Testis (tissue), 3 donors: Measurements from ENCODE around the gene KHDRBS2. TPM values are rescaled to one million over a fixed set of nuclear protein-coding genes. Genes with fewer than 3 reads are reported as not detected.

ENCODE experiments used
- DNase-seq: peaks from one replicate; pipeline ENCODE4 v3.0.0-alpha.2; 2019
- H3K27ac ChIP-seq, 2 donors: fragments of 200-600 bp; sonication (generic); one replicate each; pipeline ENCODE4 v1.5.1; 2019
- H3K27me3 ChIP-seq: fragments of 200-600 bp; sonication (generic); one replicate; pipeline ENCODE4 v1.5.1; 2019
- H3K36me3 ChIP-seq: fragments of 200-600 bp; sonication (generic); one replicate; pipeline ENCODE4 v1.5.1; 2017; ENCODE audit warnings: low read depth; ENCODE audit errors: missing control alignments
- H3K4me1 ChIP-seq: fragments of 200-600 bp; sonication (generic); one replicate; pipeline ENCODE4 v1.5.1; 2019
- H3K4me3 ChIP-seq, 2 donors: fragments of 200-600 bp; sonication (generic); one replicate each; pipeline ENCODE4 v1.5.1; 2017 to 2019
- H3K9me3 ChIP-seq: fragments of 200-600 bp; sonication (generic); one replicate; pipeline ENCODE4 v1.5.1; 2017
- POLR2A ChIP-seq: fragments of 450-650 bp; IDR thresholded peaks from one replicate; pipeline ENCODE4 v1.6.1; 2017; ENCODE audit warnings: antibody characterized with exemption, mild to moderate bottlenecking, moderate library complexity
- WGBS, 2 donors: methylation state at CpG; one replicate each; pipeline ENCODE4 v1.1.5; 2018; 5-methylcytosine and 5-hydroxymethylcytosine counted together
- intact Hi-C: fragments of 100-400 bp; cut with DNase I; formaldehyde crosslinking; loops from one replicate; pipeline ENCODE4 v1.15.1; 2023; ENCODE audit warnings: low total_unique reads
- polyA plus RNA-seq: library from polyadenylated mRNA; stranded (reverse); fragments of 350-450 nt; fragmentation: Illumina TruSeq; extraction: RNeasy Lipid Tissue Mini Kit (QIAGEN cat#74804); gene quantifications from one replicate; pipeline ENCODE4 v1.2.3, GENCODE V29; 2014; ENCODE audit warnings: low read depth, low replicate concordance; ENCODE audit not compliant: insufficient read depth
- total RNA-seq, 2 donors: library from RNA; depleted of rRNA; stranded (reverse); fragments of >200 nt; gene quantifications; one replicate each; pipeline ENCODE4 v1.2.3, GENCODE V29; 2016
- TF ChIP-seq, protein P1 (sequence below), 3 experiments: fragments of 450-650 bp in 2 of 3; fragments of 200-600 bp in 1 of 3; sonication (generic) in 1 of 3; IDR thresholded peaks; one replicate each; pipeline ENCODE4 v1.5.1; 2016 to 2019; ENCODE audit warnings: antibody characterized with exemption in 3 of 3, mild to moderate bottlenecking in 2 of 3, moderate library complexity in 1 of 3

Gene KHDRBS2
- total and polyA plus RNA-seq, 3 donors from 2014 or later = 0.26 to 2.0 (median 1.8) TPM

GRCh38 chr6:62284725-62285124 lies 1.3 kb downstream of the KHDRBS2 start:
- H3K36me3 ChIP-seq = no peaks in the 10 kb centered on the region
- no peaks in the 10 kb centered on the region for H3K27me3 ChIP-seq
- no peaks in the 10 kb centered on the region for H3K4me1 ChIP-seq
- no peak overlapping the region for H3K27ac ChIP-seq
- intact Hi-C loops = no loop called here
- no peaks in the 10 kb centered on the region for H3K9me3 ChIP-seq
- TF ChIP-seq POLR2A = no peak
- TF ChIP-seq, protein P1, sequence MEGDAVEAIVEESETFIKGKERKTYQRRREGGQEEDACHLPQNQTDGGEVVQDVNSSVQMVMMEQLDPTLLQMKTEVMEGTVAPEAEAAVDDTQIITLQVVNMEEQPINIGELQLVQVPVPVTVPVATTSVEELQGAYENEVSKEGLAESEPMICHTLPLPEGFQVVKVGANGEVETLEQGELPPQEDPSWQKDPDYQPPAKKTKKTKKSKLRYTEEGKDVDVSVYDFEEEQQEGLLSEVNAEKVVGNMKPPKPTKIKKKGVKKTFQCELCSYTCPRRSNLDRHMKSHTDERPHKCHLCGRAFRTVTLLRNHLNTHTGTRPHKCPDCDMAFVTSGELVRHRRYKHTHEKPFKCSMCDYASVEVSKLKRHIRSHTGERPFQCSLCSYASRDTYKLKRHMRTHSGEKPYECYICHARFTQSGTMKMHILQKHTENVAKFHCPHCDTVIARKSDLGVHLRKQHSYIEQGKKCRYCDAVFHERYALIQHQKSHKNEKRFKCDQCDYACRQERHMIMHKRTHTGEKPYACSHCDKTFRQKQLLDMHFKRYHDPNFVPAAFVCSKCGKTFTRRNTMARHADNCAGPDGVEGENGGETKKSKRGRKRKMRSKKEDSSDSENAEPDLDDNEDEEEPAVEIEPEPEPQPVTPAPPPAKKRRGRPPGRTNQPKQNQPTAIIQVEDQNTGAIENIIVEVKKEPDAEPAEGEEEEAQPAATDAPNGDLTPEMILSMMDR (IDR thresholded peaks at IDR 0.05) = no peak
- WGBS, 2 donors = 29 to 36% methylated on average over 2 of the region's 2 CpGs
- H3K4me3 ChIP-seq = no peak overlapping the region
- no peak for DNase-seq

DNA sequence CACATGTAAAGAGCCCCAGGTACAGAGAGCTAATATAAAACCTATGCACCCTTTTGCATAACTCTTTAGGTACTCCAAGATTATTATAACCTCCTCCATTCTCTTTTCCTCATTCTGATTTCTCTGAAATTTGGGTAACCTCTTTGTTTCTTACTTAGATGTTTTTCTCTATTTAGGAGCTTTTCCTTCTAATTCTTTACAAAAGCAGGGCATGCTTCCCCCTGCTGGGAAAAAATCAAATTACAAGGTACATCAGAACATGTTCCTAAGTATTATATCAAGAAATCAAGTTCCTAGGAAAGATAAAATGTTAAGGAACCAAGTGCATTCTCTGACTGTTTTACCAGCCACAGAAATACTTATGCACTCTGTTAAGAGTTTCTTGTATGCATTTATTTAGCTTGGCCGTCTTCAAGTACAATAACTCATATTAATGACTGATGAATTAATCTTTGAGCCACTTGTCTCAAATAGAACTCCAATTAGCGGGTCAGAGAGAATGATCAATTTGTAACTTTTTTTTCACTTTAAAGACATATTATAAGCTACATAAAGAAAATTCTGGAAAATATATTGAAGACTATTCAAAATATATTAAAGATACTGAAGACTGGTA lies 2.1 kb downstream of the KHDRBS2 start:
- intact Hi-C loops = no loop called here
- no peaks in the 10 kb centered on the region for H3K27me3 ChIP-seq
- H3K4me3 ChIP-seq = no peak overlapping the region

DNA sequence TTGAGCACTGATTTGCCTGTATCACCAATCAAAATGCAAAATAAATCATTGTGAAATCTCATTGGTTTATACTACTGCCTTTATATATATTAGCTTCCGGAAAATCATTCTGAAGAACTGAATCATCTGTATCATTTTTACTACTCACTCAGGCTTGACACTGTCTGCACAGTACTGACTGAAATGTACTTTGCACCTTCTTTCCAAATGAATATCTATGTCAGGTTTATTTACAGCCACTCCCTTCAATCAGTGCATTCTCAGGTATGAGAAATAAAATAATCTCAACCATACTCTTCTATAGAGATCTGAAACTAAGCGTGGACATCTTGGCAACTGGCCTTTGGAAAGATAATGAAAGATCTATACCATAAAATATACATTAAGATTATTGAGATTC lies 2.7 kb downstream of the KHDRBS2 start:
- Histone ChIP-seq H3K4me1 (no peaks in the 10 kb centered on the region), H3K36me3 (no peaks in the 10 kb centered on the region), H3K27me3 (no peaks in the 10 kb centered on the region), H3K9me3 (no peaks in the 10 kb centered on the region), H3K4me3 (no peak overlapping the region), H3K27ac (no peak overlapping the region)
- intact Hi-C loops = no loop called here
- TF ChIP-seq, protein P1 (IDR thresholded peaks at IDR 0.05) = no peak
- no peak for TF ChIP-seq POLR2A
- no peak for DNase-seq
- WGBS, 2 donors = 67 to 69% methylated on average over 2 of the region's 2 CpGs

More for the DNA sequence above, 2.1 kb downstream of the KHDRBS2 start:
- WGBS, 2 donors = 51 to 54% methylated on average over 2 of the region's 2 CpGs
- no peaks in the 10 kb centered on the region for H3K9me3 ChIP-seq
- TF ChIP-seq, protein P1 (IDR thresholded peaks at IDR 0.05) = peak; percentile 13 to 49 (median 15)
- TF ChIP-seq POLR2A = no peak
- H3K27ac ChIP-seq = no peak overlapping the region
- no peaks in the 10 kb centered on the region for H3K4me1 ChIP-seq
- H3K36me3 ChIP-seq = no peaks in the 10 kb centered on the region
- DNase-seq = peak; percentile 19

DNA sequence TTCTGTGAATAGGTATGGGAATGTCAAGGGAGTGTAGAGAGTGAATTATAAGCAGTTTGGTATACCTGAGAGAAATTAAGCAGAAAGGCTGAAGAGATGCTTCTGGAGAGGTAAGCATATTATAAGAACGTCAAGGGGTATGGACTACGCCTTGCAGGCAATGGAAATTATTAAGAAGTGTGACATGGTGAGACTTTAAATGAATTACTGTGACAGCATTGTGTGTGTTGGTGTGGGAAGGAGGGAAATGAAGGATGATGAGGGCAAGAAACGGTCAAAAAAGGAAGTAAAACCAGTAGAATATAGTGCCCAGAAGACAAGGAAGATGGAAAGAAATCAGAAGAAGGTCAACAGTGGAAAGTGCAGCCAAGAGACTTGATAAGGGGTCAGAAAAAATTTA lies 5.9 kb downstream of the KHDRBS2 start:
- H3K4me1 ChIP-seq = no peaks in the 10 kb centered on the region
- WGBS, 2 donors = 80 to 92% methylated on average over 3 of the region's 3 CpGs
- intact Hi-C loops = no loop called here
- H3K27me3 ChIP-seq = no peaks in the 10 kb centered on the region
- H3K4me3 ChIP-seq = no peak overlapping the region
- TF ChIP-seq, protein P1 (IDR thresholded peaks at IDR 0.05) = no peak
- TF ChIP-seq POLR2A = no peak
- DNase-seq = no peak
- H3K27ac ChIP-seq = no peak overlapping the region
- H3K9me3 ChIP-seq = no peaks in the 10 kb centered on the region
- no peaks in the 10 kb centered on the region for H3K36me3 ChIP-seq

GRCh38 chr6:62272114-62272513 lies 13.9 kb downstream of the KHDRBS2 start:
- H3K9me3 ChIP-seq = no peaks in the 10 kb centered on the region
- H3K27ac ChIP-seq = no peak overlapping the region
- TF ChIP-seq, protein P1 (IDR thresholded peaks at IDR 0.05) = no peak
- TF ChIP-seq POLR2A = no peak
- H3K36me3 ChIP-seq = no peaks in the 10 kb centered on the region
- H3K27me3 ChIP-seq = no peaks in the 10 kb centered on the region
- no peak overlapping the region for H3K4me3 ChIP-seq
- WGBS, 2 donors = 77 to 91% methylated on average over 1 of the region's 1 CpG
- DNase-seq = no peak
- intact Hi-C loops = no loop called here
- no peaks in the 10 kb centered on the region for H3K4me1 ChIP-seq
